Left lung (tissue), 10 donors: ENCODE data around the gene LRRC75A. TPM values are rescaled to one million over a fixed set of nuclear protein-coding genes. Genes with fewer than 3 reads are reported as not detected.
A peak's percentile ranks its signal among the peaks of the same experiment; 100 is the strongest.
"Not testable (repeated sequence)": the region's sequence is repeated elsewhere in the genome, so short reads cannot be mapped to it uniquely, and the experiment has no call there.

Experiments
- ATAC-seq: fragments of 200-7000 bp; cut with Tn5 transposase; one replicate; pipeline ENCODE4 v1.9.1; 2020; ENCODE audit warnings: moderate library complexity
- DNase-seq, 4 donors: peaks; one replicate each; pipeline ENCODE4 v3.0.0-alpha.2; 2013 to 2020
- H3K27ac ChIP-seq, 2 donors: fragments of 200-600 bp; sonication (generic) in 1 of 2; one replicate each; pipeline versions ENCODE4 v1.5.0 to v1.8.0; 2020 to 2021
- H3K27me3 ChIP-seq, 2 donors: fragments of 200-600 bp; sonication (generic) in 1 of 2; one replicate each; pipeline versions ENCODE4 v1.5.0 to v1.8.0; 2020 to 2021
- H3K36me3 ChIP-seq, 2 donors: fragments of 200-600 bp; sonication (generic) in 1 of 2; one replicate each; pipeline versions ENCODE4 v1.5.0 to v1.8.0; 2020 to 2021
- H3K4me1 ChIP-seq, 2 donors: fragments of 200-600 bp; one replicate each; pipeline ENCODE4 v1.8.0; 2021
- H3K4me3 ChIP-seq, 2 donors: fragments of 200-600 bp; sonication (generic) in 1 of 2; one replicate each; pipeline versions ENCODE4 v1.5.0 to v1.8.0; 2020 to 2021; ENCODE audit warnings: mild to moderate bottlenecking in 1 of 2
- H3K9me3 ChIP-seq, 2 donors: fragments of 200-600 bp; sonication (generic) in 1 of 2; one replicate each; pipeline versions ENCODE4 v1.5.0 to v1.8.0; 2020 to 2021
- intact Hi-C, 2 donors: fragments of 100-400 bp; cut with DNase I; formaldehyde crosslinking; loops; one replicate each; pipeline versions ENCODE4 v1.11.2 to v1.14.2; 2022
- polyA plus RNA-seq, 6 donors: library from polyadenylated mRNA; unstranded; fragments of 120-200 nt; gene quantifications; one replicate each; pipeline ENCODE4 v1.2.1, GENCODE V29; 2013; ENCODE audit not compliant: insufficient read length in 6 of 6
- total RNA-seq, 2 donors: library from RNA; stranded (reverse); fragmentation: NEBNext Ultra II Directional; extraction: Animal tissue kit (Norgen Biotek cat#: 25700); gene quantifications; one replicate each; pipeline ENCODE4 v1.2.1, GENCODE V29; 2021
- TF ChIP-seq, protein P1 (sequence below), 2 donors: fragments of 200-600 bp; sonication (generic) in 1 of 2; IDR thresholded peaks; one replicate each; pipeline versions ENCODE4 v1.5.0 to v1.8.0; 2021; ENCODE audit warnings: antibody characterized with exemption in 2 of 2
- donor health status: DM: no; HTN: yes; CAD: no.
- donor health status: DM: no; HTN: no; CAD: no.

The LRRC75A gene
- total and polyA plus RNA-seq, 8 donors: 2.9 to 7.1 (median 5.7) TPM

DNA sequence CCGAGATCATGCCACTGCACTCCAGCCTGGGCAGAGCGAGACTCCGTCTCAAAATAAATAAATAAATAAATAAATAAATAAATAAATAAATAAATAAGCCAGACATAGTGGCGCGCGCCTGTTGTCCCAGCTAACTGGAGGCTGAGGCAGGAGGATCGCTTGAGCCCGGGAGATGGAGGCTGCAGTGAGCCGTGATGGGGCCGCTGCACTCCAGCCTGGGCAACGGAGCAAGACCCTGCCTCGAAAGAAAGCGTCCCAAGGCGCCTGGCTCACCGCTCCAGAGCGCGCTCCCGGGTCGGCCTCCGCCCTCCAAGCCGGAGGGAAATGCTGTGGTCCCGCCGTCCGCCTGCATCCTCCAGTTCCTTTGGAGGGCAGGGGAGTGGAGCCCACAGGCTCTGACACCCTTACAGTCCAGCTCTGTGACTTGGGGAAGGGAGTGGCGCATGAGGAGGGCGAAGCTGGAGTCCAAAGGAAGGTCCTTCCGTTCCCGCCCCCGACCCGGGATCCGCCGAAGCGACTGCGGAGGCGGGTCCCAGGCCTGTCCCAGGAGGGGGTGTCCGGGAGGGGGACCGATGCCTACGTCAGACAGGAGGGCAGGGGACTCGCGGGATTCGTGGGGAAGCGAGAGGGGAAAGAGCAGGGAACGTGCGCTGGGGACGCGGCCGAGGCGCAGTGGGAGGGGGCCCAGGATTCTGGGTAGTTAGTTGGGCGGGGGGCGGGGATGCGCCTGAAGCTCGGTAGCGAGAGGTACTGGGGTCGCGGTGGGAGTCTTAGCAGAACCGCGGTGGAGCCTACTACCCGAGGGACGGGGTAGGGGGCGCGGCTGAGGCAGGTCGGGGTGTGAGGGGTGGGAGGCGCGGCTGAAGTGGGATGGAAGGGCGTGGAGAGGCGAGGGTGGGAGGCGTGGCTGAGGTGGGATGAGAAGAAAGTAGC, 85.0 kb downstream of the LRRC75A start:
- peak overlapping the region; percentile 31 to 45 for H3K4me3 ChIP-seq
- H3K27me3 ChIP-seq: peaks cover 0 to 30% of the 10 kb centered on the region in 2 donors
- peak overlapping the region; percentile 70 to 76 for H3K27ac ChIP-seq
- H3K4me1 ChIP-seq: peaks cover 0 to 20% of the 10 kb centered on the region in 2 donors
- H3K36me3 ChIP-seq: no peaks in the 10 kb centered on the region
- DNase-seq (peak in 3 of 4 donors; percentile 56 to 82 (median 77)), ATAC-seq (peak; percentile 60)
- H3K9me3 ChIP-seq: no peaks in the 10 kb centered on the region
- intact Hi-C loops: no loop called here
- TF ChIP-seq, protein P1, sequence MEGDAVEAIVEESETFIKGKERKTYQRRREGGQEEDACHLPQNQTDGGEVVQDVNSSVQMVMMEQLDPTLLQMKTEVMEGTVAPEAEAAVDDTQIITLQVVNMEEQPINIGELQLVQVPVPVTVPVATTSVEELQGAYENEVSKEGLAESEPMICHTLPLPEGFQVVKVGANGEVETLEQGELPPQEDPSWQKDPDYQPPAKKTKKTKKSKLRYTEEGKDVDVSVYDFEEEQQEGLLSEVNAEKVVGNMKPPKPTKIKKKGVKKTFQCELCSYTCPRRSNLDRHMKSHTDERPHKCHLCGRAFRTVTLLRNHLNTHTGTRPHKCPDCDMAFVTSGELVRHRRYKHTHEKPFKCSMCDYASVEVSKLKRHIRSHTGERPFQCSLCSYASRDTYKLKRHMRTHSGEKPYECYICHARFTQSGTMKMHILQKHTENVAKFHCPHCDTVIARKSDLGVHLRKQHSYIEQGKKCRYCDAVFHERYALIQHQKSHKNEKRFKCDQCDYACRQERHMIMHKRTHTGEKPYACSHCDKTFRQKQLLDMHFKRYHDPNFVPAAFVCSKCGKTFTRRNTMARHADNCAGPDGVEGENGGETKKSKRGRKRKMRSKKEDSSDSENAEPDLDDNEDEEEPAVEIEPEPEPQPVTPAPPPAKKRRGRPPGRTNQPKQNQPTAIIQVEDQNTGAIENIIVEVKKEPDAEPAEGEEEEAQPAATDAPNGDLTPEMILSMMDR (IDR thresholded peaks at IDR 0.05): no peak

DNA sequence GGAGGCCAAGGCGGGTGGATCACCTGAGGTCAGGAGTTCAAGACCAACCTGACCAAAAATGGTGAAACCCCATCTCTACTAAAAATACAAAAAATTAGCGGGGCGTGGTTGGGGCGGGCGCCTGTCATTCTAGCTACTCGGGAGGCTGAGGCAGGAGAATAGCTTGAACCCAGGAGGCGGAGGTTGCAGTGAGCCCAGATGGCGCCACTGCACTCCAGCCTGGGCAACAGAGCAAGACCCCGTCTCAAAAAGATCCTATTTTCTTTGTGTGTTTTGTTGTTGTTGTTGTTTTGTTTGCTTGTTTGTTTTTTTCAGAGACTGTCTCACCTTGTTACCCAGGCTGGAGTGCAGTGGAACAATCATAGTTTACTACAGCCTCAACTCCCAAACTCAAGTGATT, 88.1 kb downstream of the LRRC75A start:
- ATAC-seq, intact Hi-C loops, DNase-seq: not testable (repeated sequence)

DNA sequence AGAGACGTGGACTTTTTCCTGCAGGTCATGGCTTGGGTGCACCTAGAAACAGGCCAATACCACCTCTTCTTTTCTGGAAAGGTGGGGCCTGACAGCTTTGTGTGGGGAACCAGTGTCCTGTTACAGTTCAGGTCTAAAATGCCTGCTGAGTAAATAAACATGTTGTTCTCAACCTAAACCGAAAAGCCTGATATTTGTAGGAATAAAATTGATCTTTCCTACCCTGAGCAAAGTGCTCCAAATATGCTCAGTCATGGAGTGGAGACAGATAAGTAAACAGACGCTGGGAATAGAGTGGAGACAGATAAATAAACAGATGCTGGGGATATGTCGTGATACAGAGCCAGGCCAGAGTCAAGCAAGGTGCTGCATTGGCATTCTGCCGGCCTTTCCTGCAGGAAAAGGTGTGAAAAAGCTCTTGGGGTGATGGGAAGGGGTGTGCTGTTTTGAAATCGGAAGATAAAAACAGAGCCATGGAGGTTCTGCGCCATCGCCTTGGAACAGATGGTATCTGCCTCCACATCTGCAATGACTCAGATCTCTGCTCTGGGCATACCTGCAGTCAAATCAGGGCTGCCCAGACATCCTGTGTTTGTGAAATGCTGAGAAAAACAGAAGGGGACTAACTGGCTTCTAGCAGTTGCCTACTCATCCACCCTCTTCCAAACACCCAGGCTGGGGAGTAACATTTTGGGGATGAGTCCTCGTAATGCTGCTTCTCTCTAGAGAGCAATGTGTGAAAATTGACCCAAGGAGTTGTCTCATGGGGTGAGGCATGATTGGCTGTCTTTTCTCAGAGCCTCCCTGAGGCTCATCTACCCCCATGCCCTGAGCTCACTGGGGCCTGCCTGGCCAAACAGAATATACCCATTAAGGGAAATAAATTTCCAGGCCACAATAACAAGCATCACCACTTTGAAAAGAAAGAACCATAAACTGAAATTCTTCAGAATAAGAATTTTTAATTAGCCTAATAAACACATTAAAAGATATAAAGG, 93.4 kb downstream of the LRRC75A start:
- intact Hi-C loops: no loop called here
- Histone ChIP-seq H3K27me3 (no peaks in the 10 kb centered on the region), H3K9me3 (no peaks in the 10 kb centered on the region), H3K27ac (no peak overlapping the region), H3K4me1 (no peaks in the 10 kb centered on the region), H3K4me3 (no peak overlapping the region), H3K36me3 (no peaks in the 10 kb centered on the region)
- TF ChIP-seq, protein P1 (IDR thresholded peaks at IDR 0.05): no peak
- ATAC-seq (no peak), DNase-seq (no peak)

More for the DNA sequence above, 88.1 kb downstream of the LRRC75A start:
- Histone ChIP-seq H3K4me1 (peaks cover 0 to 20% of the 10 kb centered on the region in 2 donors), H3K27me3 (peaks cover 0 to 30% of the 10 kb centered on the region in 2 donors)
- H3K36me3 ChIP-seq, H3K9me3 ChIP-seq, H3K27ac ChIP-seq, H3K4me3 ChIP-seq: not testable (repeated sequence)

DNA sequence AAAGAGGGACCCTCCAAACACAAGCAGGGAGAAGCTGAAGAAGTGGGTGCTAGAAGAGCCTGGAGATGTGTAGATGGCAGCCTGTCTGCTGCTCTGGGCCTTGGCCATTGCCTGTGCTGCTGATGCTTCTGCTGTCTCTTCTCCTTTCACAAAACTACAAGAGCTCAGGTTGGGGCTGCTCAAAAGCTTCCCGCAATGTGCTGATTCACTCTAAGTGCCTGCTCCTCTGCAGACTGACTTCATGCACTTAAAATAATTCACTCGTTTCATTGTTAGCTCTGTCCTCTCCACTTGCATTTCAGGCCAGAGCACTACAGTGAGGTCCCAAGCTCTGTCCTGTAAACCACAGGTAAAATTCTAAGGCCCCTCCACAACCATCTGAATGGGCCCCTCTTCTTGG, 95.3 kb downstream of the LRRC75A start:
- H3K36me3 ChIP-seq, intact Hi-C loops, H3K4me3 ChIP-seq, H3K27me3 ChIP-seq, ATAC-seq, H3K9me3 ChIP-seq, DNase-seq, H3K4me1 ChIP-seq: not testable (repeated sequence)
- H3K27ac ChIP-seq: peak overlapping the region; percentile 0 to 69

DNA sequence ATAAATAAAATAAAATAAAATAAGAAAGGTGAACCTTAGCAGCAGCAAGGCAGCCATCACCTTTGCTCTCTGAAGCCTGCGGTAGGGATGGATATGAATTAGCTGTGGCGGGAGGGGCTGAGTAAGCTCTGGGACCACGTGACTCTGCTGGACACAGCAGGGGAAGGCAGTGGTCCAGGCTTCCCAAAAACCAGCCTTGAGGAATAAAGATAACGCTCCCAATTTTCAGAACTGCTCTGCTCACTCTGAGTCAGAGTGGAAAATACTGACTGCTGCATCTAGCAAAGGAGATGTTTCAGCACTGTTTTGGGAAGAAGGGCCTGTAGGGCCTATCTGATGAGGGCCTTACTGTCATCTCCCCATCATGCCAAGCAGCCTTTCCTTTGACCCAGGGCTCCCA, 96.1 kb downstream of the LRRC75A start:
- H3K36me3 ChIP-seq, DNase-seq, H3K4me3 ChIP-seq, H3K4me1 ChIP-seq, H3K27me3 ChIP-seq, H3K9me3 ChIP-seq, intact Hi-C loops: not testable (repeated sequence)
- ATAC-seq: peak; percentile 83
- H3K27ac ChIP-seq: peak overlapping the region in 1 of 2 donors; percentile 69

DNA sequence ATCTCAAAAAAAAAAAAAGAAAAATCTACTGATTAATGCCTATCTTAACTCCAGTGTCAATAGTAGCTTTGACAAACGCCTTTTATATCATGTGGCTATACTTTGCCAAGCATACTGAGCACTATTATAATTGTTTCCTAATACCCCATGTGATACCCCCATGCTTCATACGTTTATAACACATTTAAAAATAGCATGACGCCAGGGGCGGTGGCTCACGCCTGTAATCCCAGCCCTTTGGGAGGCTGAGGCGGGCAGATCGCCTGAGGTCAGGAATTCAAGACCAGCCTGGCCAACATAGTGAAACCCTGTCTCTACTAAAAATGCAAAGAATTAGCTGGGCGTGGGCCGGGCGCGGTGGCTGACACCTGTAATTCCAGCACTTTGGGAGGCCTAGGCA, 99.5 kb downstream of the LRRC75A start:
- DNase-seq, H3K9me3 ChIP-seq, H3K4me3 ChIP-seq, H3K36me3 ChIP-seq, H3K4me1 ChIP-seq, ATAC-seq, H3K27ac ChIP-seq, H3K27me3 ChIP-seq, intact Hi-C loops: not testable (repeated sequence)

Other genes with a start within 250 kb of the LRRC75A start
- 10 to 100 TPM; 11.5 to 13.5 TPM for gene CENPV, start 138.7 kb downstream of the LRRC75A start, total RNA-seq
- 10 to 100 TPM; 71.6 to 92.6 (median 78.8) TPM for gene CENPV, start 138.7 kb downstream of the LRRC75A start, polyA plus RNA-seq
- 1,000 to 10,000 TPM; 1,151 to 1,430 TPM for gene UBB, start 111.1 kb downstream of the LRRC75A start, total RNA-seq
- gene UBB, start 111.1 kb downstream of the LRRC75A start, polyA plus RNA-seq: 1,000 to 10,000 TPM; 1,641 to 2,150 (median 1,838) TPM
- gene TRPV2, start 76.6 kb downstream of the LRRC75A start, total RNA-seq: 10 to 100 TPM; 58.0 to 97.7 TPM
- 10 to 100 TPM in 4 of 6 donors, 1 to 10 TPM in 2; 9.2 to 15.1 (median 10.7) TPM for gene TRPV2, start 76.6 kb downstream of the LRRC75A start, polyA plus RNA-seq
- gene ZNF287, start 77.0 kb upstream of the LRRC75A start, total RNA-seq: 1 to 10 TPM; 3.4 to 5.9 TPM
- 1 to 10 TPM; 7.5 to 10.0 (median 8.9) TPM for gene ZNF287, start 77.0 kb upstream of the LRRC75A start, polyA plus RNA-seq
- 1 to 10 TPM; 3.6 to 6.1 TPM for gene ZNF624, start 161.7 kb upstream of the LRRC75A start, total RNA-seq
- 10 to 100 TPM in 1 of 6 donors, 1 to 10 TPM in 5; 8.1 to 10.4 (median 9.5) TPM for gene ZNF624, start 161.7 kb upstream of the LRRC75A start, polyA plus RNA-seq
- gene CCDC144A, start 198.0 kb upstream of the LRRC75A start, total RNA-seq: 1 to 10 TPM; 6.6 TPM
- gene CCDC144A, start 198.0 kb upstream of the LRRC75A start, polyA plus RNA-seq: 10 to 100 TPM in 3 of 6 donors, 1 to 10 TPM in 2, under 1 TPM in 1; 0.41 to 19.0 (median 7.4) TPM